ENCODE results near the gene F5.
A peak's percentile ranks its signal among the peaks of the same experiment; 100 is the strongest.
"Not testable (repeated sequence)": the region's sequence is repeated elsewhere in the genome, so short reads cannot be mapped to it uniquely, and the experiment has no call there.

F5 gene

GRCh38 chr1:169511316-169512005 is 74.8 kb downstream of the F5 start:
- no peak for DNase-seq (ENCODE audit: low read depth in 1 of 2, low spot score in 1 of 2)

GRCh38 chr1:169510060-169510459 is 76.2 kb downstream of the F5 start:
- DNase-seq (ENCODE audit: low read depth in 1 of 2, low spot score in 1 of 2): no peak

DNA sequence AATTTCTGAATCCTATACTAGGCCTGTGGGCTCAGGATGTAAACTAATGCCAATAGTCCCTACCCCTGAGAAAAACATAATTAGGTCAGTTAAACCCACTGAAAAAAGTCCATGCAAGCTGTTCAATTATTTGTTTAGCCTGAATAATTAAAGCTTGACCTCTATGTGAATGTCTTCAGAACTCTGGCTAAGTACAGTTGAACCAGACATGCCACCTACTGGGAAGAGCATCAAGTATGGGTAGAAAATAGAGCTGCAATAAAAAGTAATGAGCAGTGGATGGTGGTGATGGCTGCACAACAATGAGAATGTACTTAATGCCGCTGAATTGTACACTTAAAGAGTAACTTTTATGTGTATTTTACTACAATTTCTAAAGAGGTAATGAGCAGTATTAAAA is 76.9 kb downstream of the F5 start:
- DNase-seq (ENCODE audit: low read depth in 1 of 2, low spot score in 1 of 2): no peak

- DNase-seq (ENCODE audit: low read depth in 1 of 2, low spot score in 1 of 2): no peak
Measured at GRCh38 chr1:169508432-169509338, 77.6 kb downstream of the F5 start.

DNA sequence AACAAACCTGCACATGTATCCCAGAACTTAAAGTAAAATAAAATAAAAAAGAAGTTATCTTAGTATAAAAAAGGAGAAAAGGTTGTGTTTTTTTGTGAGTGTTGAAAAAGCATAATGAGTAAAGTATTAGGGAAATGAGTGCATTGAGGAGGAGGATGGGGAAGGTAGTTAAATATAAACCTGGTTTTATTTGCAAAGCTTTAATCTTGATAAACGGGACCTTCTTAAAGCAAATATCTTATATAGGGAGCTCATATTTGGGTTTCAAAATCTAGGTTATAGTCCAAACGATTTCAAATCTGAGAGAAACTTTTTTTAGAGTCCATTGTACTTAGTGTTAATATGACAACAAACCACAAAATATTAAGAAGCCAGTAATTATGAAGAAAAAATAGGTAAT is 78.9 kb downstream of the F5 start:
- DNase-seq (ENCODE audit: low read depth in 1 of 2, low spot score in 1 of 2): no peak

GRCh38 chr1:169503601-169504000 is 82.7 kb downstream of the F5 start:
- DNase-seq (ENCODE audit: low read depth in 1 of 2, low spot score in 1 of 2): not testable (repeated sequence)

GRCh38 chr1:169499807-169500206 is 86.5 kb downstream of the F5 start:
- no peak for DNase-seq (ENCODE audit: low read depth in 1 of 2, low spot score in 1 of 2)

DNA sequence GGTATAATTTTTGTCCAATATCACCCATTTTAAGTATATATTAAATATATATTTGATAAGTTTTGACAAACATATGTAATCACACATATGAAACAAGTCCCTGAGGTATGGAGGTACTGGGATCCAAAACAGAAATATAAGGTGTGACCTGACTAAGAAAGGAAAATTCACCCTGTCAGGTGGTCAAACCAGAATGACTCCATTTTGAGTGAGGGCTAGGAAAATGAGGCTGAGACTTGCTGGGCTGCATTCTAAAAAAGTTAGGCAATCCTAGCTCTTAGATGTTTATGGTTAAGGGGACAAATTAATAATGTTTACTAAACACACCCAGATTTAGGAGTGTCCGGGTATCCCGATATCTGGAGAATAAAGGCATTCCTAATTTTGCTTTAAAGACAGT is 89.0 kb downstream of the F5 start:
- DNase-seq (ENCODE audit: low read depth in 1 of 2, low spot score in 1 of 2): no peak

GRCh38 chr1:169495916-169496315 is 90.4 kb downstream of the F5 start:
- DNase-seq (ENCODE audit: low read depth in 1 of 2, low spot score in 1 of 2): no peak

DNA sequence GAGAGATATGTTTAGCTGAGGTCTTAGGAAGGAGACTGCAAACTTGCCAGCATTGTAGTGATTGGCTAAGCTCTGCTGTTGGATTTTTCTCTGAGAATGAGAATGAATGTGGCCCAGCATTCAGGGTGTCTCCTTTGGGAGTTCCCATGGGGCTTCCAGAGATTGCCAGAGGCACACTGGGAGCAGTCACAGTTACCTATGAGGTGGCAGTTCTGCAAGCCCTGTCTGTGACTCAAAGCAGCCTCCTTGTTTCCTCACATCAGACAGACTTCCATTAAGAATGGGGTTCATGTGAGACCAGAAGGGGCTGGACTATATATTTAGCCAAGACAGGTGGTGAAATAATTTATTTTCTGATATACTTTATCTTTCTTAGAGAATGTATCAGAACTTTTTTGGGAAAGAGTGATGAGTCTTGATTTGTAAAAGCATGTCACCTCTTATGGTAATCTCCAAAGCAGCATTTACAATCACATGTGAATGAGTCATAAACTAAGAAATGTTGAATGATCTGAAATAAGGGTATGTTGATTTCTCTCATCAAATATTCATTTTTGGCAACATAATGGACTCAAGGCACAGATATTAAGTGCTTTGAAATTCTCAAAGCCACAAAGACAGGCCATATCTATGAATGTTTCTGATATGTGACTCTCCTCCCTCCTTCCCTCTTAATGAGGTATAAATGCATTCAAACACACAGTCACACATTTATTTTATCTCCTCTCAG is 91.1 kb downstream of the F5 start:
- DNase-seq (ENCODE audit: low read depth in 1 of 2, low spot score in 1 of 2): no peak

- no peak for DNase-seq (ENCODE audit: low read depth in 1 of 2, low spot score in 1 of 2)
Measured at GRCh38 chr1:169494343-169494742, 91.9 kb downstream of the F5 start.

GRCh38 chr1:169493251-169493650 is 93.0 kb downstream of the F5 start:
- no peak for DNase-seq (ENCODE audit: low read depth in 1 of 2, low spot score in 1 of 2)

DNA sequence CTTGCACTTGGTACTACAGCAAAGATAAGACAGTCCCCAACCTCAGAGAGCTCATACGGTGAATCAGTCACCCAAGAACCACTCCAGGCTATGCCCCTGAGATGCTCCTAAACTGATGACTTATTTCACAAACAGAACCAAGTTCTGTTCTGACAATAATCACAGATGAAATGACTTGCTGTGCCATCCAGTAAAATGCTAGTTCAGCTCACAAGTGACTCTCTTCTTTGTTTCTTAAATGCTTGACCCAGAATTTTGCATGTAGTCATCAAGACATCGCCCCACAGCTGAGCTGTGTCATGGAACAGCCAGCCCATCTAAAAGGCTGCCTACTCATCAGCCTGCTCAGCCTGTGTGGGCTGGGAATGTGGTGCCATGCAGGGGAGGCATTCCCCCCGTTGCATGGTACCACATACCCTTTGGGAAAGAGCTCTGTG is 94.4 kb downstream of the F5 start:
- peak in 1 of 2 donors; percentile 7 for DNase-seq (ENCODE audit: low read depth in 1 of 2, low spot score in 1 of 2)

- DNase-seq (ENCODE audit: low read depth in 1 of 2, low spot score in 1 of 2): no peak
Measured at GRCh38 chr1:169488157-169488556, 98.1 kb downstream of the F5 start.

- no peak for DNase-seq (ENCODE audit: low read depth in 1 of 2, low spot score in 1 of 2)
Measured at GRCh38 chr1:169487561-169487960, 98.7 kb downstream of the F5 start.

DNA sequence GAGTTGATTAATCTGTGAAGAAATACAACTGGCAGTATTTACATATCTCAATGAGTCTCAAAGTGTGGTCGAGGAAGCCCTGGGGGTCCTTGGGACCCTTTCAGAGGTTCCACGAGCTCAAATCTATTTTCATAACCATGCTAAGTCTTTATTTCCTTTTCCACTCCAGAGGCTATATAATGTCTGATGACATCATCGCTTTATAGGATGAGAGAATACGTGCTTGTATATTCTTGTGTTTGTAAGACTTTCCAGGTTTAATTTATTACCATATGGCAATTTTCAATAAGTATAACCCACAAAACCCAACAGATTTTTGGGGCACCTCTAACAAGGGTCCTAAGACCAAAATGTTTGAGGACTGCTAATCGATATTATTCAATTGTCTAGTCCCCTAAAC is 99.1 kb downstream of the F5 start:
- DNase-seq (ENCODE audit: low read depth in 1 of 2, low spot score in 1 of 2): no peak

- DNase-seq (ENCODE audit: low read depth in 1 of 2, low spot score in 1 of 2): no peak
Measured at GRCh38 chr1:169486281-169487051, 99.8 kb downstream of the F5 start.

DNA sequence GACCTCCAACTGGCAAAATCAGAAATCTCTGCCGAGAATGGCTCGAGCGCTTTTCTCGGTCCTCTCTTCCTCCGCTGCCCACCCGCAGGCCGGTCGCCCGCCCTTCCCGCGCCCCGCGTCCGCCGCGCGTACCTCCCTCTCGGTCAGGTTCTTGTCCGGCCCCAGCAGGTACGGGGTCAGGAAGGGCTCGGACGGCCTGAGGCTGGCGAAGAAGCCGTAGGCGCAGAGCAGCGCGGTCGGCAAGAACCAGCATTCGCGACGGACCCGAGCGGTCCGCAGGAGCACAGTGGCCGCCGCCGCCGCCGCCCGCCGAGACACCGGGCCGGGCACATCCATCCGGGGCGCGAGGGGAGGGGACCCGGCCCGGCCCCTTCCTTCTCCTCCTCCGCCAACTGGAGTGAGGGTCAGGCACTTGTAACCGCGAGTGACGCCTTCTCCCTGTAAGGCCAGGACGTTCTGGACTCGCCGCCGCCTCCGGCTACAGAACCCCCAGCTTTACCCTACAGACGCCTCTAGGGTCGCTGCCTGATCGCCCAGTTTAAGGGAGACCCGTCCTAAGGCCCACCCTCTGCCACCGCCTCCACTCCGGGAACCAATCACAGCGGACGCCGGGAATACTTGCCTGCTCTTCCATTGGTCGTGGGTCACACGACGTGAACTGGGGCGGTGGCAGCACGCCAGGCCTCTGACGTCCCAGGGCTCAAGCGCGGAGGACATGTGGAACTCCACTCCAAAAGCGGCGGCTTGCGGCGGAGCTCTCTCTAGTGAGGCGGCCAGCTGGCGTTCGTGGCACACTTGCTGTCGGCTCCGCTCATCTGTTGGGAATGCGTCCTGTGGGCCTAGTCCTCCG is 100.6 kb downstream of the F5 start, which contains the start of gene SLC19A2:
Gene SLC19A2, minus strand, starts transcription at position 514 of the 850 bp plus-strand sequence. Its CDS starts 178 bp downstream, at position 336.
- peak; percentile 79 to 90 for DNase-seq (ENCODE audit: low read depth in 1 of 2, low spot score in 1 of 2)

- peak; percentile 1 to 11 for DNase-seq (ENCODE audit: low read depth in 1 of 2, low spot score in 1 of 2)
Measured at GRCh38 chr1:169484683-169485430, 101.4 kb downstream of the F5 start.

Data from activated CD4-positive, alpha-beta T cell treated with anti-CD3 and anti-CD28 coated beads, Interleukin-2, amount 50 U/mL, for 24 hours (primary cell).